Activated naive CD8-positive, alpha-beta T cell treated with anti-CD3 and anti-CD28 coated beads for 36 hours (primary cell): ENCODE results near the gene DNMT3L. TPM values are rescaled to one million over a fixed set of nuclear protein-coding genes. Genes with fewer than 3 reads are reported as not detected.
"Not testable (repeated sequence)": the region's sequence is repeated elsewhere in the genome, so short reads cannot be mapped to it uniquely, and the experiment has no call there.

ENCODE experiments used
- DNase-seq: peaks from one replicate; pipeline ENCODE4 v3.0.0; 2021
- H3K27ac Mint-ChIP-seq: one replicate; pipeline ENCODE4 v1.8.0; 2022; ENCODE audit warnings: mild to moderate bottlenecking, moderate library complexity, mixed read lengths
- H3K27me3 Mint-ChIP-seq: one replicate; pipeline ENCODE4 v1.8.0; 2022; ENCODE audit warnings: mild to moderate bottlenecking, mixed read lengths
- H3K36me3 Mint-ChIP-seq: one replicate; pipeline ENCODE4 v1.8.0; 2021; ENCODE audit warnings: mild to moderate bottlenecking, mixed read lengths
- H3K4me1 Mint-ChIP-seq: one replicate; pipeline ENCODE4 v1.8.0; 2021; ENCODE audit warnings: mixed read lengths
- H3K4me3 Mint-ChIP-seq: one replicate; pipeline ENCODE4 v1.8.0; 2022; ENCODE audit warnings: mild to moderate bottlenecking, moderate library complexity, mixed read lengths
- H3K9me3 Mint-ChIP-seq: one replicate; pipeline ENCODE4 v1.8.0; 2022; ENCODE audit warnings: mixed read lengths
- total RNA-seq, 2 experiments: library from RNA; stranded (reverse); gene quantifications; one replicate each; pipeline ENCODE4 v1.2.3, GENCODE V29; 2021

The DNMT3L gene
- not detected for total RNA-seq

DNA sequence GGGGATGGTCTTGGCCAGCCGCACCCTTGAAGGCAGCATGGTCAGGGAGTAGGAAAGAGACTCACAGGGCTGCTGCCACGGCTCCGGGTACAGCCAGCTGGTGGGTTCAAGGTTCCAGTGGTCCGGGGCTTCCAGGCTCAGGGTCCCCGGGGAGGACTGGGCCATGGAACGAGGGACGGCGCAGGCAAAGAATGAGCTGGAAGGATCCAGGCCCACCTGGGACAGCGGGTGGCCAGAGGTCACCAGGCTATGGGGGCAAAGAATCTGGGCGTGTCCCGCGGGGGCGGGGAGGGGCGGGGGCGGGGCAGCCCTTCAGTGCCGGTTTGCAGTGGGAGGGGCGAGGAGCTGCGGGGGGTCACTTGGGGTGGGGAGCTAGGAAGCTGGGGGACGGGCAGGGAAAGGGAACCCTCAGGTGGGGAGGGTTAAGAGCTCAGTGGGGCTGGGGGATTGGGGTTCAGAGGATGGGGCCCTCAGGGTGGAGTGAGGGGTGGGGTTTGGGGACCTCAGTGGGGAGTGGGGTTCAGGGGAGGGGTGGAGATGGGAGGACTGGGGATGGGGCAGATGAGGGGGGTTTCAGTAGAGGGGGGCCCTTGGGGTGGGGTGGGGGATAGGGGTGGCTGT, at the start of gene DNMT3L:
TSS of gene DNMT3L (minus strand) at position 223 of the 621 bp plus-strand sequence. CDS start 638 bp downstream, outside the sequence.
- no peak within 1 kb of the TSS for H3K27ac Mint-ChIP-seq
- DNase-seq = no peak
- H3K9me3 Mint-ChIP-seq = no peaks in the 10 kb centered on the region
- no peak within 1 kb of the TSS for H3K4me3 Mint-ChIP-seq
- no peaks in the 10 kb centered on the region for H3K4me1 Mint-ChIP-seq
- H3K36me3 Mint-ChIP-seq = no peaks in the 10 kb centered on the region
- H3K27me3 Mint-ChIP-seq = no peaks in the 10 kb centered on the region

DNA sequence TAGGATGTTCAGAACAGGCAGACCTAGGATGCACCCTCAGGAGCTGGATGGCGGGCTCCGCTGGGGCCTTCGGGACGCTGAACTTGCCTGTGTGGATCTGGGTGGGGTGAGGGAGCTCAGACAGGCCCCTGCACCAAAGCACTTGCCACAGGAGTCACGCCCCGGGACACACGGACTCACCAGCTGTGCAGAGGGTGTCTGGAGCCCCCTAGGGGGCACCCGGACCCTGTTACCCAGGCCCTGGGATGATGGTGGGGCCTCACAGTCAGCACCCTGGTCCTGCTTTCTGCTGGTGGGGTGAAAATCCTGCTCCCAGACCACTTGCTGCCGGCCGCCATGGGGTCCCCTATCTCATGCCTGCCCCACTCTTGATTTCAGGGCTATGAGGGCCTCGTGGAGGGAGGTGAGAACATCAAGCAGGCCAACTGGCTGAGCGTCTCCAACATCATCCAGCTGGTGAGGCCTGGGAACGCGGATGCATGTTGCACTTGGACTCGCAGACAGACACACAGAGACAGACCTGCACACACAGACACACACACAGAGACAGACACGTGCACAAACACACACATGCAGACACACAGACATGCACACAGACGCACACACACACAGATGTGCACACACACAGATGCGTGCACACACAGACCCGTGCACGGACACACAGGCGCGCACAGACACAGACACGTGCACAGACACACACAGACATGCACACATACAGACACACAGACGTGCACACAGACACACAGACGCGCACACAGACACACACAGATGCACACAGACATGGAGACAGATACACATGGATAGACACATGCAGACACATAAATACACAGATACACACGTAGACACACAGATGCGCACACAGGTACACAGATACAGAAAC, 49.2 kb upstream of the DNMT3L start:
- H3K36me3 Mint-ChIP-seq = peaks cover 8% of the 10 kb centered on the region
- H3K27me3 Mint-ChIP-seq = no peaks in the 10 kb centered on the region
- no peak overlapping the region for H3K27ac Mint-ChIP-seq
- no peaks in the 10 kb centered on the region for H3K9me3 Mint-ChIP-seq
- peaks cover 6% of the 10 kb centered on the region for H3K4me1 Mint-ChIP-seq
- DNase-seq = no peak
- no peak overlapping the region for H3K4me3 Mint-ChIP-seq

GRCh38 chr21:44306936-44307704, 45.4 kb upstream of the DNMT3L start:
- peaks cover 25% of the 10 kb centered on the region for H3K4me1 Mint-ChIP-seq
- DNase-seq = no peak
- H3K36me3 Mint-ChIP-seq = peaks cover 8% of the 10 kb centered on the region
- H3K27ac Mint-ChIP-seq = no peak overlapping the region
- H3K9me3 Mint-ChIP-seq = no peaks in the 10 kb centered on the region
- no peaks in the 10 kb centered on the region for H3K27me3 Mint-ChIP-seq
- H3K4me3 Mint-ChIP-seq = no peak overlapping the region

DNA sequence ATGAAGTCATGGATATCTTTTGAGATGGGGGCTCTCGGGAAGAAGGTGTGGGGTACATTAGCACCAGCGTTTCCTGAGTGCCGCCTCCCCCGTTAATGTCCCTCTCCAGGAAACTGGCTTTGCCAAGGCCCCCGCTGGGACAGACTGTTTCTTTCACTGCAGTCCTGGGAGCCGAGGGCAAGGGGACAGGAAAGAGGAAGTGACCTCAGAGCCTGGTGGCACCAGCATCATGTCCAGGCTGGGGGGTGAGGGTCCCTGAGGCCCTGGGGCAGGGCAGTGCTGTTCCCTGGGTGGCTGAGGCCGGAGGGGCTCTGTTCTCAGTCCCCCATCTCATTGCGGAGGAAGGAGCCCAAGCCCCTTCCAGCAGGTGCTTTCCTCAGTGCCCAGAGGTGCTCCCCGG, 44.0 kb upstream of the DNMT3L start:
- no peak overlapping the region for H3K27ac Mint-ChIP-seq
- no peak for DNase-seq
- no peak overlapping the region for H3K4me3 Mint-ChIP-seq
- no peaks in the 10 kb centered on the region for H3K9me3 Mint-ChIP-seq
- H3K27me3 Mint-ChIP-seq = no peaks in the 10 kb centered on the region
- peaks cover 30% of the 10 kb centered on the region for H3K4me1 Mint-ChIP-seq
- H3K36me3 Mint-ChIP-seq = peaks cover 8% of the 10 kb centered on the region

DNA sequence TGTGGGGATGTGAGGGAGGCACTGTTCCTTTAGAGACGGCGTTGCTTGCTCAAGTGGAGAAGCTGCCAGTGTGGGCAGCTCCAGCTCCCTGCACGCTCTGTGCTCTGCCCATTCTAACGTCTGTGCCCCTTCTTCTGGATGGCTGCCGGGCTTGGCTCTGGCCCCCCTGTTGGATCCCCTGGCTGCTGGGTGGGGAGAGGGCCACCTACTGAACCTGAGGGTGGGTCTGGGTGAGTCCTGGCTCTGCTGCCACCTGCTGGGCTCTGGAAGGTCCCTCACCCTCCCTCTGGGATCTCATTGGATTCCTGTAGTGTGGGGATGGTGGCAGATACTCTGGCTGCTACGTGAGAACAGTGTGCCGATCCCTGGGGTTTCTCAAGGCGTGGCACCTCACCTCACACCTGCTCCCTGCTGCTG, 43.2 kb upstream of the DNMT3L start:
- no peaks in the 10 kb centered on the region for H3K9me3 Mint-ChIP-seq
- peaks cover 30% of the 10 kb centered on the region for H3K4me1 Mint-ChIP-seq
- H3K36me3 Mint-ChIP-seq = peaks cover 8% of the 10 kb centered on the region
- H3K27me3 Mint-ChIP-seq = no peaks in the 10 kb centered on the region
- DNase-seq = peak; percentile 38
- no peak overlapping the region for H3K27ac Mint-ChIP-seq
- no peak overlapping the region for H3K4me3 Mint-ChIP-seq

GRCh38 chr21:44304011-44304616, 42.4 kb upstream of the DNMT3L start:
- Mint-ChIP-seq H3K4me3 (no peak overlapping the region), H3K9me3 (no peaks in the 10 kb centered on the region), H3K27ac (no peak overlapping the region), H3K4me1 (peaks cover 33% of the 10 kb centered on the region), H3K36me3 (peaks cover 8% of the 10 kb centered on the region), H3K27me3 (no peaks in the 10 kb centered on the region)
- no peak for DNase-seq

DNA sequence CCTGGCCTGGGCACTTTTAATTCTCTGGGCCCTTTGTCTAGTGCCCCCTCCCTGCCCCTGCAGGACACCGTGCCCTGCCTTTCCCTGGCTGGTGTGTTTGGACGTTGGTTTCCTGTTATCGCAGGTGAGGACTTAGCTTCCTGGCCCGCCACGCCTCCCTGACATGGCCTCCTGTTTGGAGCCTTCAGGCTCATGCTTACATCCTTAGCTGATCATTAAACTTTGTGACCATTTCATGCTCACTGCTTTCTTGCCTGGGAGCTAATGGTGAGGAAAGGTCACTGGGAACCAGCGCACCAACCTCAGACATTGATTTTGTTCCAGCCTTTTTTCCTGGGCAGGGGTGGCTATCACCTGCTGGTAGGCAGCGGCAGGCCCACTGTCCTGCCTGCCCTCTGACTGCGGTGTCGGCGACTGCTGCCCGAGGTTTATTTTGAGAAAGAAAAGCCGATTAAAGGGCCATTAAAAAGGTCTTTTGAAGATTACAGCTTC, 41.8 kb upstream of the DNMT3L start:
- no peak overlapping the region for H3K27ac Mint-ChIP-seq
- peaks cover 8% of the 10 kb centered on the region for H3K36me3 Mint-ChIP-seq
- H3K9me3 Mint-ChIP-seq = no peaks in the 10 kb centered on the region
- H3K4me3 Mint-ChIP-seq = peak overlapping the region; percentile 18
- H3K4me1 Mint-ChIP-seq = peaks cover 37% of the 10 kb centered on the region
- H3K27me3 Mint-ChIP-seq = no peaks in the 10 kb centered on the region
- DNase-seq = no peak

DNA sequence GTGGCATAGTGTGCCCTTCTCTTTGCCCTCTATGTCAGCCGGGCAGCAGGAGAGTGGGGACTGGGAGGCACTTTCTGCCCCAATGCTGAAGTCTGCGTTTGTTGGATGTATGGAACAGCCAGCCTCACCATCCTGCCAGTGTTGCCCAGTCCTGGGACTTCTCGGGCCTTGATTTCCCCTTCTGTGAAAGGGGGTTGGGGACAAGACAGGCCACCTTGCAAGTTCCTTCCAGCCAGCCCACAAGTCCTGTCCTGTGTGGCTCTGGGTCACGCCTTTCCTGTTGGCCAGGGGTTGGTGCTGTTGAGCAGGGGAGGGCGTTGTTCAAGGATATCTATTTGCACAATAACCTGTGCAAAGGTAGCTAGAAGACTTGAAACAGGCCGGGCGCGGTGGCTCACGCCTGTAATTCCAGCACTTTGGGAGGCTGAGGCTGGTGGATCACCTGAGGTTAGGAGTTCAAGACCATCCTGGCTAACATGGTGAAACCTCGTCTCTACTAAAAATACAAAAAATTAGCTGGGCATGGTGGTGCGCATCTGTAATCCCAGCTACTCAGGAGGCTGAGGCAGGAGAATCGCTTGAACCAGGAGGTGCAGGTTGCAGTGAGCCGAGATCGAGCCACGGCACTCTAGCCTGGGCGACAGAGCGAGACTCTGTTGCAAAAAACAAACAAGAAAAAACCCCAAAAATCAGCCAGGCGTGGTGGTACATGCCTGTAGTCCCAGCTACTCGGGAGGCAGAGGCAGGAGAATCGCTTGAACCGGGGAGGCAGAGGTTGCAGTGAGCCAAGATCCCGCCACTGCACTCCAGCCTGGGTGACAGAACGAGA, 41.1 kb upstream of the DNMT3L start:
- not testable (repeated sequence) for H3K27ac Mint-ChIP-seq
- H3K4me1 Mint-ChIP-seq = peaks cover 41% of the 10 kb centered on the region

GRCh38 chr21:44301961-44302406, 40.3 kb upstream of the DNMT3L start:
- Mint-ChIP-seq H3K36me3 (peaks cover 3% of the 10 kb centered on the region), H3K27me3 (no peaks in the 10 kb centered on the region), H3K9me3 (no peaks in the 10 kb centered on the region), H3K4me3 (peak overlapping the region; percentile 51), H3K27ac (no peak overlapping the region), H3K4me1 (peaks cover 44% of the 10 kb centered on the region)
- no peak for DNase-seq

More for the DNA sequence above, 41.1 kb upstream of the DNMT3L start:
- H3K4me3 Mint-ChIP-seq = peak overlapping the region; percentile 51
- not testable (repeated sequence) for H3K36me3 Mint-ChIP-seq, H3K27me3 Mint-ChIP-seq, H3K9me3 Mint-ChIP-seq, DNase-seq

GRCh38 chr21:44301141-44301540, 39.4 kb upstream of the DNMT3L start:
- Mint-ChIP-seq H3K9me3 (no peaks in the 10 kb centered on the region), H3K27me3 (no peaks in the 10 kb centered on the region), H3K4me3 (peak overlapping the region; percentile 83), H3K27ac (peak overlapping the region; percentile 66), H3K36me3 (peaks cover 3% of the 10 kb centered on the region), H3K4me1 (peaks cover 42% of the 10 kb centered on the region)
- no peak for DNase-seq

DNA sequence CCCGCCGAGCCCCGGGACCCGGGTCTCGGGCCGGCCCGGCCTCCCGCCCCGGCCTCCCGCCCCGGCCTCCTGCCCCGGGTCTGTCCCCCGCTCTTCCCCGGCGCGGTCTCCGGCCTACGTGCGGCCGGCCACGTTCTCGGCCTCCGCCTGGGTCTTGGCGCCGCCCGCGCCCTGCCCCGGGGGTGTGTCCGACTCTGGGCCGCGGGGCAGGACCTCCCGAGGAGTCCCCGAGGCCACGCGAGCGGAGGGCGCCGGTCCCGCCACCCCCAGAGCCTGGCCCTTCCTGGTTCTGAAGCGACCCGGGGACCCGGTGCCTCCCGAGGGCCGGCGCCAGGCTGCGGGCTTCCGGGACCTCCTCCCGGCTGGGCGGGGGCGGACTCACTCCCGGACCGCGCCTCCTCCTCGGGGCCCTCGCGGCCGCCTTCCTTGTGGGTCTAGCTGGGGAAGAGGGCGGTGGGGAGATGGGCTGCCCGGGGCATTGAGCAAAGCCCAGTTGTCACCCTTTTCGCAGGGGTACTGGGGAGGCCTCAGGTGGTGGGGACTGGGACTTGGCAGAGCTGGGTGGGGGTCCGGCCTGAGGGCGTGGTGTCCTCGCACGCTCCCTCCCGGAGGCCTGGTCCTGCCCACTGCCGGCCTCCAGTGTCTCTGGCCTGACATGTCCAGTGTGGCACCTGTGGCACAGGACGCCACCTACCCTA, 38.7 kb upstream of the DNMT3L start:
- H3K9me3 Mint-ChIP-seq = no peaks in the 10 kb centered on the region
- peak; percentile 76 for DNase-seq
- H3K27ac Mint-ChIP-seq = peak overlapping the region; percentile 66
- H3K4me1 Mint-ChIP-seq = peaks cover 44% of the 10 kb centered on the region
- peaks cover 3% of the 10 kb centered on the region for H3K36me3 Mint-ChIP-seq
- no peaks in the 10 kb centered on the region for H3K27me3 Mint-ChIP-seq
- H3K4me3 Mint-ChIP-seq = peak overlapping the region; percentile 83

GRCh38 chr21:44299458-44300261, 38.0 kb upstream of the DNMT3L start, which contains the start of gene PFKL:
PFKL (plus strand) TSS chr21:44300053; CDS start chr21:44300106, 53 bp downstream.
- Mint-ChIP-seq H3K4me3 (peak within 1 kb of the TSS; percentile 89), H3K36me3 (peaks cover 3% of the 10 kb centered on the region), H3K9me3 (no peaks in the 10 kb centered on the region), H3K27me3 (no peaks in the 10 kb centered on the region), H3K27ac (peak within 1 kb of the TSS; percentile 96), H3K4me1 (peaks cover 41% of the 10 kb centered on the region)
- DNase-seq = peak; percentile 80

DNA sequence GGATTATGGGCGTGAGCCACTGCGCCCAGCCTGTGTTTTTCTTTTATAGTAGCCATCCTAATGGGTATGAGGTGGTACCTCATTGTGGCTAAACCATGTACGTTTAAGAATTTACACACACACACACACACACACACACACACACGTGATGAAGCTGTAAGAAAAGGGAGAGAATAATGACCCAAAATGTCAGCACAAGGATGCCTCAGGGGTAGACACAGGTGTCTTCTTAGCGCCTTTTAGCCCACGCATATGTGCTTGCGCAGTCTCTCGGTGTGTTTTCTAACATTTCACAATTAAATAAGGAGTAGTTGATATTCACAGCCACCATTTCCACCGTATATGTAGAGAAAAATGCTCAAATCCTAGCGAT, 37.4 kb upstream of the DNMT3L start:
- DNase-seq = no peak
- peaks cover 40% of the 10 kb centered on the region for H3K4me1 Mint-ChIP-seq
- peak overlapping the region; percentile 89 for H3K4me3 Mint-ChIP-seq
- H3K27me3 Mint-ChIP-seq = no peaks in the 10 kb centered on the region
- H3K36me3 Mint-ChIP-seq = peaks cover 3% of the 10 kb centered on the region
- no peaks in the 10 kb centered on the region for H3K9me3 Mint-ChIP-seq
- H3K27ac Mint-ChIP-seq = peak overlapping the region; percentile 96
